HS-5 (cell line): ENCODE results near the gene BCL11B.

ENCODE experiments used
- DNase-seq: peaks from one replicate; pipeline ENCODE4 v3.0.0-alpha.2; 2012; ENCODE audit warnings: low read depth

BCL11B gene

GRCh38 chr14:99224116-99224910 is 47.7 kb downstream of the BCL11B start:
- no peak for DNase-seq

- no peak for DNase-seq
Observed at GRCh38 chr14:99221445-99221844, 50.6 kb downstream of the BCL11B start.

GRCh38 chr14:99217066-99217955 is 54.7 kb downstream of the BCL11B start:
- DNase-seq: no peak

- no peak for DNase-seq
Observed at GRCh38 chr14:99216191-99216590, 55.8 kb downstream of the BCL11B start.

- DNase-seq: no peak
Observed at GRCh38 chr14:99215277-99215676, 56.7 kb downstream of the BCL11B start.

GRCh38 chr14:99214701-99215100 is 57.3 kb downstream of the BCL11B start:
- no peak for DNase-seq

- DNase-seq: no peak
Observed at GRCh38 chr14:99213527-99213971, 58.4 kb downstream of the BCL11B start.

GRCh38 chr14:99213101-99213500 is 58.9 kb downstream of the BCL11B start:
- DNase-seq: no peak

- DNase-seq: no peak
Observed at GRCh38 chr14:99212646-99213045, 59.4 kb downstream of the BCL11B start.

GRCh38 chr14:99212199-99212598 is 59.8 kb downstream of the BCL11B start:
- DNase-seq: no peak

GRCh38 chr14:99211410-99211809 is 60.6 kb downstream of the BCL11B start:
- no peak for DNase-seq

- no peak for DNase-seq
Observed at GRCh38 chr14:99210333-99210732, 61.7 kb downstream of the BCL11B start.

GRCh38 chr14:99209409-99209808 is 62.6 kb downstream of the BCL11B start:
- DNase-seq: no peak

GRCh38 chr14:99208318-99208717 is 63.7 kb downstream of the BCL11B start:
- DNase-seq: no peak

GRCh38 chr14:99207456-99207855 is 64.5 kb downstream of the BCL11B start:
- no peak for DNase-seq

GRCh38 chr14:99206090-99206489 is 65.9 kb downstream of the BCL11B start:
- DNase-seq: no peak

- DNase-seq: no peak
Observed at GRCh38 chr14:99205086-99205688, 66.8 kb downstream of the BCL11B start.

GRCh38 chr14:99203801-99204200 is 68.2 kb downstream of the BCL11B start:
- no peak for DNase-seq

GRCh38 chr14:99203080-99203479 is 68.9 kb downstream of the BCL11B start:
- DNase-seq: no peak

- no peak for DNase-seq
Observed at GRCh38 chr14:99202516-99202915, 69.5 kb downstream of the BCL11B start.

GRCh38 chr14:99201351-99202073 is 70.5 kb downstream of the BCL11B start:
- no peak for DNase-seq

- DNase-seq: no peak
Observed at GRCh38 chr14:99200654-99201005, 71.4 kb downstream of the BCL11B start.
